ENCODE measurements around the gene VPS16.

VPS16 gene

GRCh38 chr20:2836035-2836434, 4.5 kb upstream of the VPS16 start:
- no peak for DNase-seq

- no peak for DNase-seq
These were observed 3.2 kb upstream of the VPS16 start for GRCh38 chr20:2837221-2837960.

- DNase-seq, result no peak
These were observed 2.3 kb upstream of the VPS16 start for GRCh38 chr20:2838170-2838797.

- DNase-seq, result no peak
These were observed 1.5 kb upstream of the VPS16 start for GRCh38 chr20:2838847-2839671.

- DNase-seq, result no peak
These were observed 810 bp upstream of the VPS16 start for GRCh38 chr20:2839732-2840137.

GRCh38 chr20:2840967-2841531, 504 bp downstream of the VPS16 start:
- no peak for DNase-seq

DNA sequence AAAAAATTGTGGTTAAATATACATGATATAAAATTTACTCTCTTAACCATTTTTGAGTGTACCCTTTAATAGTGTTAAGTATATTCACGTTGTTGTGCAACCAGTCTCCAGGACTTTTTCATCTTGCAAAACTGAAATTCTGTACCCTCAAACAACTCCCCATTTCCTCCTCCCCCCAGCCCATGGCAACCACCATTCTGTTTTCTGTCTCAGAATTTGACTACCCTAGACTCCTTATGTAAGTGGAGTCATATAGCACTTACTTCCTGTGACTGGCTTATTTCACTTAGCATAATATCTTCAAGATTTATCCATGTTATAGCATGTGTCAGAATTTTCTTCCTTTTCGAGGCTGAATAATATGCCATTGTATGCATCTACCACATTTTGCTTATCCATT, 5.1 kb downstream of the VPS16 start:
- DNase-seq, result no peak

DNA sequence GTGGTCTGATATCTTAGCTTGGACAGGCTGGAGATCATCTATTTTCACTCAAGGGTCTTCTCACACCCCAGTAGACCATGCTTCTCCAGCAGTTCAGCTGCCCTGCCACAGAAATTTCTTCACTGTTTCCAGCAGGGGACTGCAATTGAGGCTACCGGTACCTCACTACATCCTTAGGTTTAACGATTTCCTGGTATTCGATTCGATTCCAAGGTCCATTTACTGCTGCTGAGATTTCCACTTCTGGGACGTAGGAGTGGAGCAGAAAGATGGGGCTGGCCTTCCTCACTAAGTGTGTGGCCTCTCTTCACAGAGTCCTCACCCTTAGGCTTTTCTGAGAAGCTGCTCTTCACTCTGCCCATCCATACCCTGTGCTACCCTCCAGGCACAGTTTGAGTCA, 6.2 kb downstream of the VPS16 start:
- DNase-seq, result no peak

GRCh38 chr20:2847802-2848201, 7.3 kb downstream of the VPS16 start:
- DNase-seq, result no peak

DNA sequence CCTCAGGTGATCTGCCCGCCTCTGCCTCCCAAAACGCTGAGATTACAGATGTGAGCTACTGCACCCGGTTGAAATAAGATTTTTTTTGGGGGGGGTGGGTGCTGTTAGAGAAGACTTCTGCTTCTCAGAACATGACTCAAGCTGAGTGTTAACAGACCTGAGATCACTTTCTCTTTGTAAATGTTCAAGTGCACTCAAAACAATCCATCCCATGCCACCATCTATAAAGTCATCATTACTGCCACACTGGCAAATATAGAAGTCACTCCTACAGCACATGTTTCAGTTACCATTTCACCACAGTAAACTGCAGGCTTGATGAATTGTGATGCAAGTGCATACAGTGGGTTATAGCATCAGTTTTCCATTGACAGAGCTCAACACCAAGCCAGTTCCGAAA, 9.0 kb downstream of the VPS16 start:
- DNase-seq, result no peak

- no peak for DNase-seq
These were observed 10.5 kb downstream of the VPS16 start for GRCh38 chr20:2851086-2851485.

- DNase-seq, result no peak
These were observed 18.0 kb downstream of the VPS16 start for GRCh38 chr20:2858591-2858990.

DNA sequence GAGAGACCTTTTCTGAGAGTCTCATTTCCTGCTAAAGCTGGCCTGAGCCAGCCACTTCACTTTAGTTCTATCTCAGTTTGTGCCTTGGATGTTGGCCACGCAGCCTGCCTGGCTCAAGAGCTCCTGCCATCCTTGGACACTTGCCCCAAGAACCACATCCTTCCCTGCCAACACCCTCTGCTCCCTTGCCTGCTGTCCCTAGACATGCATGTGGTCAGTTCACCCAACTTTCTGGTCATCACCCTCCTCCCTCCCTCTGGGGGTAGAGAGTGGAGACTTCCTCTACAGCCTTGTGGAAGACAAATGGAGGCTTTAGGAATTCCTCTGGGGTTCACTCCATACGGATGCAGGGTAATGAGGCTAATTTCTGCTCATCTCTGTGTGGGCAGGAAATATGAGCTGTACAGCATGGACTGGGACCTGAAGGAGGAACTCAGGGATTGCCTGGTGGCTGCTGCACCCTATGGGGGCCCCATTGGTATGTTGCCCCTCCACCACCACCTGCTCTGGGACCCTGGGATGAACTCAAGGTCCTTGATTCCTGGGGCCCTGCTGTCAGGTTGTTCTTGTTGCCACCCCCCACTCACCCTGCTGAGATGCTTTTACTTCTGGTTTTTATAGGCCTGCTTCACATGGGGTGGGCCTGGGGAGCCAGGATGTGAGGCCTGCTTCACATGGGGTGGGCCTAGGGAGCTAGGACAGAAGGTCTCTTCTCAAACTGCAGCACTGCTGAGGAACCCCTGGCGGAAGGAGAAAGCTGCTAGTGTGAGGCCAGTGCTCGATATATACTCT, 19.0 kb downstream of the VPS16 start:
- DNase-seq, result no peak

GRCh38 chr20:2864626-2865025, 24.1 kb downstream of the VPS16 start:
- no peak for DNase-seq

DNA sequence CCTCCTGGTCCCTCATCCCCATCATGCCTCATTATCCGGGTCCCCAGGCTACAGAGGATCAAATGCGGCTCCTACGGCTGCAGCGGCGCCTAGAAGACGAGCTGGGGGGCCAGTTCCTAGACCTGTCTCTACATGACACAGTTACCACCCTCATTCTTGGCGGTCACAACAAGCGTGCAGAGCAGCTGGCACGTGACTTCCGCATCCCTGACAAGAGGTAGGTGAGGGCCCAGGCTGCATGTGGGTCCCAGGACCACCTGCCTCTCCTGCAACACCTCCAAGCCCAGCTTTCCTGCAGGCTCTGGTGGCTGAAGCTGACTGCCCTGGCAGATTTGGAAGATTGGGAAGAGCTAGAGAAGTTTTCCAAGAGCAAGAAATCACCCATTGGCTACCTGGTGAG, 24.6 kb downstream of the VPS16 start:
- no peak for DNase-seq

DNA sequence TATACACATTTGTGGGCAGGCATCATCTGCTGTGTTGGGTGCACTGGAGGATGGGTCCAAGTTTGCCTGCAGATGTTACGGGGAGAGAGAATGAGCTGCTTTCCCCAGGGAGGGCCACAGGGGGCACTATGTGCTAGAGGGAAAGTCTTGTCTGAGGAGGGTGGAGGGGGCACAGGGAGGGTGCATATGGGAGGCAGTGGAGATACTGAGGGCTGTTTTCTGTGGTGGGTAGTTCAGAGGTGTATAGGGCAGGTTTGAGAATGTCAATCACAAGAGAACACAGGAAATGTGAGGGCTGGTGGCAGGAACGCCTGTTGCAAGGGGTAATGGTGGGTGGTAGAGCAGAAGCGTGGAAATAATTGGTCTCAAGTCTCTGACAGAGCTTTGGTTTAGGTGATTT, 25.1 kb downstream of the VPS16 start:
- no peak for DNase-seq

DNA sequence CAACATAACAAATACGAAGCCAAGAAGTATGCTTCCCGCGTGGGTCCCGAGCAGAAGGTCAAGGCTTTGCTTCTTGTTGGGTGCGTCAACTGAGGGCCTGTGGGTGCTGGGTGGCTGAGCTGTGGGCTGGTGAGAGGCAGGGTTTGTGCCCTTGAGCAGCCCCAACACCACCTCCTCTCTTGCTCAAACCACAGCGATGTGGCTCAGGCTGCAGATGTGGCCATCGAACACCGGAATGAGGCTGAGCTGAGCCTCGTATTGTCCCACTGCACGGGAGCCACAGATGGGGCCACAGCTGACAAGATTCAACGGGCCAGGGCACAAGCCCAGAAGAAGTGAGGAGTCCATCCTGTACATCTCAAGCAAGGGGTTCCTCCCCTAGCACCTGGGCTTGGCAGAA, 25.7 kb downstream of the VPS16 start:
- no peak for DNase-seq

DNA sequence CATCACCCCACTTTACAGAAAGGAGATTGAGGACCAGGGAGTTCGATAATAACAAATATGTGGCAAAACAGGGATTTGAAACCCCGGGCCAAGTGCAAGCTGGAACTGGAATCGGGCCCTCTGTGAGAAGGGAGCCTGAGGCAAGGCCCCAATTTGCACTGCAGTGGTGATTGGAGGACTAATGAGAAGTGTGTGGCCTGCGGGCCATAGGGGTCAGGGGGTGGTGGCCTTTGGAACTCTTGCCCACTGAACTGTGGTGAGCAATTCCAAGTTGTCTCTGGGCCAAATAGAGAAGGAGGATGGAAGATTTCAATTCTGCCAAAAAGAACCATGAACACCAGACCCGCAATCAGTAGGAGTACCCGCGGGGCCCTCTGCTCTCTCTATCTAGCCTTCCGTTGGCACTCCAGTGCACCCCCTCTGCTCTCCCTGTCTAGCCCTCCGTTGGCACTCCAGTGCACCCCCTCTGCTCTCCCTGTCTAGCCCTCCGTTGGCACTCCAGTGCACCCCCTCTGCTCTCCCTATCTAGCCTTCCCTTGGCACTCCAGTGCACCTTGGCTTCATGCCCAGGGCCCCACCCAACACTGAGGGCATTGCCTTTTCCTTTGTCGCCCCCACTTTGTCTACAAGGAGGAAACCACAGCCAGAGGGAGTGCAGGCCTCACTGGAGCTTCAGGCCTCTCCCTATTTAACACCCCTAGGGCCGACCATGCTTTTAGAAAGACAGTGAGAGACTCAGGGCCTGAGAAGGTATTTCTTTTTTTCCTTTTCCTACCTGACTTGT, 26.7 kb downstream of the VPS16 start:
- DNase-seq, result no peak

- DNase-seq, result no peak
These were observed 28.8 kb downstream of the VPS16 start for GRCh38 chr20:2869381-2869780.

DNA sequence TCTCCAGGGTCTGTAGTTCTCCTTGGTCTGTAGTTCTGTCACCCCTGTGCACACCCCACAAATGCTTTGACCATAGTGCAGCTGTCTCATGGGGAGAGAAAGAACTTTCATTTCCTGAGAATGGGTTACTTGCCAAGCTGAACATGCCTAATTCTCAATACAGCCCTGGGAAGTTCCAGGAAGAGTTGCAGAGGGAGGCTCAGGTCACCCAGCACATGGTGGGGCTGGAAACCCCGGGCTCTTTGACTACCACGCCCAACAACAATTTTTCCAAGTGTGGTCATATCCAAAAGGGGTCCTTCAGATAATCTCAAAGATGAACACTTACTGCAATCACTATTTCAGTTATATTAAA, 30.5 kb downstream of the VPS16 start:
- DNase-seq, result no peak

GRCh38 chr20:2871661-2872458, 31.3 kb downstream of the VPS16 start:
- DNase-seq, result no peak

Data from NCI-H1930 (cell line).